GM23338 (cell line): ENCODE measurements around the gene RAB40B. TPM values are rescaled to one million over a fixed set of nuclear protein-coding genes. Genes with fewer than 3 reads are reported as not detected.

Source experiments
- ATAC-seq: fragments of 200-7000 bp; cut with Tn5 transposase; 3 replicates; pipeline ENCODE4 v1.9.1; 2020
- DNase-seq: peaks from one replicate; pipeline ENCODE4 v3.0.0-alpha.2; 2015; ENCODE audit warnings: low spot score
- H2AFZ ChIP-seq: fragments of 200-600 bp; sonication (generic); 2 replicates; pipeline ENCODE4 v1.8.0; 2016; ENCODE audit warnings: antibody characterized with exemption, mild to moderate bottlenecking, moderate library complexity
- H3F3A ChIP-seq: fragments of 200-600 bp; sonication (generic); replicated peaks from 2 replicates; pipeline ENCODE4 v1.8.0; 2017; ENCODE audit warnings: antibody characterized with exemption, mixed run types, low read depth
- H3K27ac ChIP-seq: fragments of 200-600 bp; sonication (generic); 2 replicates; pipeline ENCODE4 v1.6.1; 2016; ENCODE audit warnings: low read depth
- H3K27me3 ChIP-seq: fragments of 200-600 bp; sonication (generic); 2 replicates; pipeline ENCODE4 v1.8.0; 2016; ENCODE audit warnings: mild to moderate bottlenecking, mixed run types, moderate library complexity; ENCODE audit not compliant: insufficient read depth
- H3K36me3 ChIP-seq: fragments of 200-600 bp; sonication (generic); 2 replicates; pipeline ENCODE4 v1.8.0; 2016; ENCODE audit warnings: mild to moderate bottlenecking; ENCODE audit not compliant: insufficient read depth
- H3K4me1 ChIP-seq: fragments of 200-600 bp; sonication (generic); 2 replicates; pipeline ENCODE4 v1.8.0; 2016; ENCODE audit warnings: mild to moderate bottlenecking, moderate library complexity; ENCODE audit not compliant: insufficient read depth
- H3K4me2 ChIP-seq: fragments of 200-600 bp; sonication (generic); 2 replicates; pipeline ENCODE4 v1.7.1; 2017; ENCODE audit warnings: mixed run types
- H3K4me3 ChIP-seq: fragments of 200-600 bp; sonication (generic); 2 replicates; pipeline ENCODE4 v1.6.1; 2016; ENCODE audit warnings: mixed run types
- H3K79me2 ChIP-seq: fragments of 200-600 bp; sonication (generic); replicated peaks from 2 replicates; pipeline ENCODE4 v1.8.0; 2017; ENCODE audit warnings: mild to moderate bottlenecking; ENCODE audit not compliant: insufficient read depth
- H3K9me2 ChIP-seq: fragments of 200-600 bp; sonication (generic); 2 replicates; pipeline ENCODE4 v1.8.0; 2017; ENCODE audit not compliant: insufficient read depth
- H4K20me1 ChIP-seq: fragments of 200-600 bp; sonication (generic); replicated peaks from 2 replicates; pipeline ENCODE4 v1.8.0; 2017; ENCODE audit warnings: mild to moderate bottlenecking; ENCODE audit not compliant: insufficient read depth
- H3K27ac Mint-ChIP-seq: 2 replicates; pipeline ENCODE4 v1.8.0; 2020; ENCODE audit warnings: inconsistent platforms, mild to moderate bottlenecking, moderate library complexity, mixed read lengths
- H3K27me3 Mint-ChIP-seq: 3 replicates; pipeline ENCODE4 v1.8.0; 2022; ENCODE audit warnings: low read depth, mild to moderate bottlenecking, moderate library complexity, mixed read lengths, inconsistent platforms; ENCODE audit not compliant: insufficient read depth, poor library complexity
- H3K36me3 Mint-ChIP-seq: 3 replicates; pipeline ENCODE4 v1.8.0; 2021; ENCODE audit warnings: low read depth, mild to moderate bottlenecking, inconsistent platforms, moderate library complexity, mixed read lengths
- H3K4me1 Mint-ChIP-seq: 3 replicates; pipeline ENCODE4 v1.8.0; 2020; ENCODE audit warnings: mild to moderate bottlenecking, inconsistent platforms, mixed read lengths
- H3K4me3 Mint-ChIP-seq: 3 replicates; pipeline ENCODE4 v1.8.0; 2021; ENCODE audit warnings: moderate library complexity, mild to moderate bottlenecking, inconsistent platforms, mixed read lengths
- H3K9me3 Mint-ChIP-seq: 3 replicates; pipeline ENCODE4 v1.8.0; 2020; ENCODE audit warnings: moderate library complexity, mild to moderate bottlenecking, inconsistent platforms, mixed read lengths
- ETS1 ChIP-seq: IDR thresholded peaks from 2 replicates; pipeline ENCODE4 v1.6.1; 2016; ENCODE audit warnings: antibody characterized with exemption
- EZH2 ChIP-seq: fragments of 200-600 bp; sonication (generic); IDR thresholded peaks from one replicate; pipeline ENCODE4 v1.8.0; 2017; ENCODE audit warnings: antibody characterized with exemption, mild to moderate bottlenecking, low read depth; ENCODE audit not compliant: unreplicated experiment
- EZH2phosphoT487 ChIP-seq: fragments of 200-600 bp; sonication (generic); IDR thresholded peaks from one replicate; pipeline ENCODE4 v1.8.1; 2018; ENCODE audit warnings: antibody characterized with exemption; ENCODE audit not compliant: unreplicated experiment
- REST ChIP-seq: IDR thresholded peaks from one replicate; pipeline ENCODE4 v1.6.1; 2018; ENCODE audit warnings: antibody characterized with exemption; ENCODE audit not compliant: unreplicated experiment
- STAT1 ChIP-seq: IDR thresholded peaks from one replicate; pipeline ENCODE4 v1.6.1; 2016; ENCODE audit warnings: antibody characterized with exemption; ENCODE audit not compliant: unreplicated experiment
- polyA plus RNA-seq: library from polyadenylated mRNA; unstranded; fragments of >200 nt; fragmentation: Nextera tagmentation; extraction: Ambion mirVana; gene quantifications from 2 replicates; pipeline ENCODE4 v1.2.1, GENCODE V29; 2016
- total RNA-seq: library from RNA; depleted of rRNA; stranded (reverse); fragments of >200 nt; shearing (Covaris generic); gene quantifications from 2 replicates; pipeline ENCODE4 v1.2.3, GENCODE V29; 2014

Gene RAB40B
- total and polyA plus RNA-seq, 2 experiments from 2014 or later, result 4.2 to 5.2 TPM

GRCh38 chr17:82698974-82699442 is 510 bp upstream of the RAB40B start (continued):
- no peak for TF ChIP-seq REST
- no peak for TF ChIP-seq EZH2phosphoT487

- Histone ChIP-seq H3K4me2 (peak overlapping the region; percentile 81), H4K20me1 (no peaks in the 10 kb centered on the region), H3K4me1 (no peaks in the 10 kb centered on the region), H3K36me3 (no peaks in the 10 kb centered on the region), H3K27ac (no peak overlapping the region), H3K4me3 (peak overlapping the region; percentile 61), H2AFZ (0 out of 2 replicates have a peak overlapping the region, but pooled peaks have one; percentile 14), H3K27me3 (peaks cover 35% of the 10 kb centered on the region), H3K9me2 (no peaks in the 10 kb centered on the region), H3F3A (0 out of 2 replicates have a peak, but pooled peaks cover 6% of the 10 kb centered on the region), H3K79me2 (no peaks in the 10 kb centered on the region)
- H3K27ac Mint-ChIP-seq, result no peak overlapping the region
- H3K9me3 Mint-ChIP-seq, result no peaks in the 10 kb centered on the region; the same call in 2 of the 3 replicates
- DNase-seq (no peak), ATAC-seq (no peak)
- H3K4me1 Mint-ChIP-seq, result no peaks in the 10 kb centered on the region
- H3K27me3 Mint-ChIP-seq, result peaks cover 30% of the 10 kb centered on the region
- TF ChIP-seq EZH2 (peak; percentile 26), STAT1 (no peak)
- no peaks in the 10 kb centered on the region; the same call in 2 of the 3 replicates for H3K36me3 Mint-ChIP-seq
- H3K4me3 Mint-ChIP-seq, result peak overlapping the region; percentile 63; the same call in 2 of the 3 replicates
Measured at GRCh38 chr17:82697808-82698064, 762 bp downstream of the RAB40B start.

- no peaks in the 10 kb centered on the region for H3K9me2 ChIP-seq
- ATAC-seq (peak; percentile 36), DNase-seq (peak; percentile 51)
Measured at GRCh38 chr17:82696916-82697807, 1.3 kb downstream of the RAB40B start.

More at GRCh38 chr17:82696916-82697807, 1.3 kb downstream of the RAB40B start:
- no peaks in the 10 kb centered on the region for H3K4me1 Mint-ChIP-seq
- Histone ChIP-seq H3K4me1 (no peaks in the 10 kb centered on the region), H3K79me2 (no peaks in the 10 kb centered on the region), H2AFZ (0 out of 2 replicates have a peak overlapping the region, but pooled peaks have one; percentile 23), H3K27me3 (peaks cover 35% of the 10 kb centered on the region), H3F3A (0 out of 2 replicates have a peak, but pooled peaks cover 6% of the 10 kb centered on the region), H3K27ac (no peak overlapping the region), H3K36me3 (no peaks in the 10 kb centered on the region), H3K4me2 (peak overlapping the region; percentile 81), H3K4me3 (peak overlapping the region; percentile 61), H4K20me1 (no peaks in the 10 kb centered on the region)
- H3K36me3 Mint-ChIP-seq, result no peaks in the 10 kb centered on the region; the same call in 2 of the 3 replicates
- H3K27me3 Mint-ChIP-seq, result peaks cover 30% of the 10 kb centered on the region
- no peak overlapping the region for H3K27ac Mint-ChIP-seq
- H3K4me3 Mint-ChIP-seq, result peak overlapping the region; percentile 63
- TF ChIP-seq EZH2phosphoT487, result no peak
- no peak for TF ChIP-seq ETS1
- no peaks in the 10 kb centered on the region; the same call in 2 of the 3 replicates for H3K9me3 Mint-ChIP-seq
